Liver (tissue), 9 donors: ENCODE results near the gene ADAP1. TPM values are rescaled to one million over a fixed set of nuclear protein-coding genes. Genes with fewer than 3 reads are reported as not detected.
"Not testable (repeated sequence)": the region's sequence is repeated elsewhere in the genome, so short reads cannot be mapped to it uniquely, and the experiment has no call there.

Source experiments
- DNase-seq: peaks from one replicate; pipeline ENCODE4 v3.0.0-alpha.2; 2017; ENCODE audit warnings: low spot score
- H3K27ac ChIP-seq, 2 donors: one replicate each; pipeline ENCODE4 v1.7.0; 2013; ENCODE audit warnings: inconsistent platforms in 2 of 2, low read length in 2 of 2, control low read depth in 1 of 2, low read depth in 1 of 2, mild to moderate bottlenecking in 1 of 2
- H3K27me3 ChIP-seq, 4 donors: one replicate each; pipeline versions ENCODE4 v1.6.1 to v1.7.0; 2013; ENCODE audit warnings: low read length in 3 of 4, inconsistent platforms in 1 of 4, mild to moderate bottlenecking in 1 of 4, moderate library complexity in 1 of 4; ENCODE audit not compliant: control insufficient read depth in 4 of 4, insufficient read depth in 4 of 4
- H3K36me3 ChIP-seq, 4 donors: one replicate each; pipeline versions ENCODE4 v1.6.1 to v1.7.0; 2013; ENCODE audit warnings: low read length in 3 of 4, mild to moderate bottlenecking in 3 of 4, low read depth in 1 of 4, moderate library complexity in 1 of 4; ENCODE audit not compliant: control insufficient read depth in 4 of 4, insufficient read depth in 3 of 4
- H3K4me1 ChIP-seq, 4 donors: one replicate each; pipeline versions ENCODE4 v1.6.1 to v1.7.0; 2013; ENCODE audit warnings: low read length in 3 of 4, mild to moderate bottlenecking in 3 of 4, moderate library complexity in 1 of 4; ENCODE audit not compliant: control insufficient read depth in 4 of 4, insufficient read depth in 4 of 4
- H3K4me3 ChIP-seq, 3 donors: one replicate each; pipeline versions ENCODE4 v1.6.1 to v1.7.0; 2013; ENCODE audit warnings: low read length in 3 of 3, control low read depth in 1 of 3, low read depth in 1 of 3, mild to moderate bottlenecking in 1 of 3
- H3K9ac ChIP-seq, 2 donors: one replicate each; pipeline ENCODE4 v1.7.0; 2013; ENCODE audit warnings: low read length in 2 of 2, mild to moderate bottlenecking in 2 of 2, moderate library complexity in 2 of 2, control low read depth in 1 of 2, low read depth in 1 of 2
- H3K9me3 ChIP-seq, 4 donors: one replicate each; pipeline versions ENCODE4 v1.6.1 to v1.7.0; 2013; ENCODE audit warnings: low read length in 3 of 4; ENCODE audit not compliant: control insufficient read depth in 4 of 4
- FOXA1 ChIP-seq: IDR thresholded peaks from 2 replicates; pipeline ENCODE4 v1.6.1; 2016; ENCODE audit warnings: antibody characterized with exemption
- FOXA2 ChIP-seq: IDR thresholded peaks from 2 replicates; pipeline ENCODE4 v1.6.1; 2016; ENCODE audit warnings: antibody characterized with exemption
- HNF4A ChIP-seq, 2 donors: conservative IDR thresholded peaks; 2 replicates each; pipeline ENCODE4 v1.6.1; 2016; ENCODE audit warnings: antibody characterized with exemption in 2 of 2, mild to moderate bottlenecking in 2 of 2
- JUND ChIP-seq, 2 donors: IDR thresholded peaks; 2 replicates each; pipeline ENCODE4 v1.6.1; 2016; ENCODE audit warnings: antibody characterized with exemption in 2 of 2
- NR2F2 ChIP-seq: IDR thresholded peaks from 2 replicates; pipeline ENCODE4 v1.6.1; 2016; ENCODE audit warnings: antibody characterized with exemption
- RAD21 ChIP-seq, 2 donors: IDR thresholded peaks; 2 replicates each; pipeline ENCODE4 v1.6.1; 2016; ENCODE audit warnings: antibody characterized with exemption in 2 of 2, mild to moderate bottlenecking in 2 of 2
- RXRA ChIP-seq, 2 donors: IDR thresholded peaks; 2 replicates each; pipeline ENCODE4 v1.6.1; 2017 to 2018; ENCODE audit warnings: antibody characterized with exemption in 2 of 2, mild to moderate bottlenecking in 1 of 2
- SP1 ChIP-seq: IDR thresholded peaks from 2 replicates; pipeline ENCODE4 v1.6.1; 2018; ENCODE audit warnings: antibody characterized with exemption, mild to moderate bottlenecking
- TAF1 ChIP-seq: conservative IDR thresholded peaks from 2 replicates; pipeline ENCODE4 v1.6.1; 2016; ENCODE audit warnings: antibody characterized with exemption, mild to moderate bottlenecking
- YY1 ChIP-seq: IDR thresholded peaks from 2 replicates; pipeline ENCODE4 v1.6.1; 2016; ENCODE audit warnings: antibody characterized with exemption, mild to moderate bottlenecking
- WGBS: extraction: QIAGEN DNeasy Blood & Tissue Kit; methylation state at CpG from one replicate; pipeline ENCODE4 v1.1.7; 2013; 5-methylcytosine and 5-hydroxymethylcytosine counted together
- polyA plus RNA-seq, 2 donors: library from polyadenylated mRNA; stranded (reverse) in 1 of 2; unstranded in 1 of 2; fragments of 200-250 nt in 1 of 2; fragments of >200 nt in 1 of 2; fragmentation: Nextera tagmentation in 1 of 2; extraction: Ambion mirVana in 1 of 2; gene quantifications; one replicate each; pipeline versions ENCODE4 v1.2.1 to v1.2.3, GENCODE V29; 2013 to 2015
- total RNA-seq, 2 donors: library from RNA; depleted of rRNA; stranded (reverse); fragments of >200 nt; gene quantifications; one replicate each; pipeline ENCODE4 v1.2.3, GENCODE V29; 2014
- TF ChIP-seq, protein P1 (sequence below): IDR thresholded peaks from 2 replicates; pipeline ENCODE4 v1.6.1; 2016; ENCODE audit warnings: antibody characterized with exemption
- TF ChIP-seq, protein P2 (sequence below): IDR thresholded peaks from 2 replicates; pipeline ENCODE4 v1.6.1; 2016; ENCODE audit warnings: antibody characterized with exemption
- TF ChIP-seq, protein P3 (sequence below): IDR thresholded peaks from 2 replicates; pipeline ENCODE4 v1.6.1; 2016; ENCODE audit warnings: antibody characterized with exemption, mild to moderate bottlenecking
- TF ChIP-seq, protein P4 (sequence below): IDR thresholded peaks from 2 replicates; pipeline ENCODE4 v1.6.1; 2016; ENCODE audit warnings: antibody characterized with exemption
- donor health status: healthy.
- donor health status: healthy.
- donor health status: healthy.
- donor health status: healthy.
- donor health status: healthy.

The ADAP1 gene
- total and polyA plus RNA-seq, 4 donors = 0.46 to 3.7 (median 2.7) TPM

DNA sequence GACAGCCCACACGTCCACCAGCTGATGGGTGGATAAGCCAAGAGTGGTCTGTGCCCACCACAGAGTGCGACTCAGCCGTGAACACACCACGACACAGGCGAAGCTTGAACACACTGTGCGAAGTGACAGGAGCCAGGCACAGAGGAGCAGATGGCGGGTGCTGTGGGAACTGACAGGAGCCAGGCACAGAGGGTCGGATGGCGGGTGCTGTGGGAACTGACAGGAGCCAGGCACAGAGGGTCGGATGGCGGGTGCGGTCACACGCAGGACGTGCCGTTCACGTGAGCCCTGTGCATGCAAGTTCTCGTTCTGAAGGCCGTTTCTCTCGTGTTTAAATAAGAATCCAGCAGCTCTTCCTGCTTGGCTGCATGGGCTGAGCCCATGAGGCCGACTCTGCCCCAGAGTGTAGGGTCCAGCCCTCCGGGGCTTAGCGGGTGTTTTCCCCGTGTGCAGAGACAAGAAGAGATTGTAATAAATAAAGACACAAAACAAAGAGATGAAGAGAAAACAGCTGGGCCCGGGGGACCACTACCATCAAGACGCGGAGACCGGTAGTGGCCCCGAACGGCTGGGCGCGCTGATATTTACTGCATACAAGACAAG lies 5.9 kb upstream of the ADAP1 start:
- no peak overlapping the region for H3K4me3 ChIP-seq
- H3K27me3 ChIP-seq = peaks cover 0 to 2% (median 0%) of the 10 kb centered on the region in 4 donors
- no peak for TF ChIP-seq YY1
- no peak for TF ChIP-seq TAF1
- TF ChIP-seq RXRA (IDR thresholded peaks at IDR 0.05) = no peak
- TF ChIP-seq, protein P1, sequence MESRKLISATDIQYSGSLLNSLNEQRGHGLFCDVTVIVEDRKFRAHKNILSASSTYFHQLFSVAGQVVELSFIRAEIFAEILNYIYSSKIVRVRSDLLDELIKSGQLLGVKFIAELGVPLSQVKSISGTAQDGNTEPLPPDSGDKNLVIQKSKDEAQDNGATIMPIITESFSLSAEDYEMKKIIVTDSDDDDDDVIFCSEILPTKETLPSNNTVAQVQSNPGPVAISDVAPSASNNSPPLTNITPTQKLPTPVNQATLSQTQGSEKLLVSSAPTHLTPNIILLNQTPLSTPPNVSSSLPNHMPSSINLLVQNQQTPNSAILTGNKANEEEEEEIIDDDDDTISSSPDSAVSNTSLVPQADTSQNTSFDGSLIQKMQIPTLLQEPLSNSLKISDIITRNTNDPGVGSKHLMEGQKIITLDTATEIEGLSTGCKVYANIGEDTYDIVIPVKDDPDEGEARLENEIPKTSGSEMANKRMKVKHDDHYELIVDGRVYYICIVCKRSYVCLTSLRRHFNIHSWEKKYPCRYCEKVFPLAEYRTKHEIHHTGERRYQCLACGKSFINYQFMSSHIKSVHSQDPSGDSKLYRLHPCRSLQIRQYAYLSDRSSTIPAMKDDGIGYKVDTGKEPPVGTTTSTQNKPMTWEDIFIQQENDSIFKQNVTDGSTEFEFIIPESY = no peak
- no peak for TF ChIP-seq HNF4A (conservative IDR thresholded peaks at IDR 0.05)
- TF ChIP-seq NR2F2 = no peak
- no peak for TF ChIP-seq RAD21 (IDR thresholded peaks at IDR 0.05)
- no peak for TF ChIP-seq FOXA2
- TF ChIP-seq, protein P2, sequence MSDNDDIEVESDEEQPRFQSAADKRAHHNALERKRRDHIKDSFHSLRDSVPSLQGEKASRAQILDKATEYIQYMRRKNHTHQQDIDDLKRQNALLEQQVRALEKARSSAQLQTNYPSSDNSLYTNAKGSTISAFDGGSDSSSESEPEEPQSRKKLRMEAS = no peak
- TF ChIP-seq, protein P3, sequence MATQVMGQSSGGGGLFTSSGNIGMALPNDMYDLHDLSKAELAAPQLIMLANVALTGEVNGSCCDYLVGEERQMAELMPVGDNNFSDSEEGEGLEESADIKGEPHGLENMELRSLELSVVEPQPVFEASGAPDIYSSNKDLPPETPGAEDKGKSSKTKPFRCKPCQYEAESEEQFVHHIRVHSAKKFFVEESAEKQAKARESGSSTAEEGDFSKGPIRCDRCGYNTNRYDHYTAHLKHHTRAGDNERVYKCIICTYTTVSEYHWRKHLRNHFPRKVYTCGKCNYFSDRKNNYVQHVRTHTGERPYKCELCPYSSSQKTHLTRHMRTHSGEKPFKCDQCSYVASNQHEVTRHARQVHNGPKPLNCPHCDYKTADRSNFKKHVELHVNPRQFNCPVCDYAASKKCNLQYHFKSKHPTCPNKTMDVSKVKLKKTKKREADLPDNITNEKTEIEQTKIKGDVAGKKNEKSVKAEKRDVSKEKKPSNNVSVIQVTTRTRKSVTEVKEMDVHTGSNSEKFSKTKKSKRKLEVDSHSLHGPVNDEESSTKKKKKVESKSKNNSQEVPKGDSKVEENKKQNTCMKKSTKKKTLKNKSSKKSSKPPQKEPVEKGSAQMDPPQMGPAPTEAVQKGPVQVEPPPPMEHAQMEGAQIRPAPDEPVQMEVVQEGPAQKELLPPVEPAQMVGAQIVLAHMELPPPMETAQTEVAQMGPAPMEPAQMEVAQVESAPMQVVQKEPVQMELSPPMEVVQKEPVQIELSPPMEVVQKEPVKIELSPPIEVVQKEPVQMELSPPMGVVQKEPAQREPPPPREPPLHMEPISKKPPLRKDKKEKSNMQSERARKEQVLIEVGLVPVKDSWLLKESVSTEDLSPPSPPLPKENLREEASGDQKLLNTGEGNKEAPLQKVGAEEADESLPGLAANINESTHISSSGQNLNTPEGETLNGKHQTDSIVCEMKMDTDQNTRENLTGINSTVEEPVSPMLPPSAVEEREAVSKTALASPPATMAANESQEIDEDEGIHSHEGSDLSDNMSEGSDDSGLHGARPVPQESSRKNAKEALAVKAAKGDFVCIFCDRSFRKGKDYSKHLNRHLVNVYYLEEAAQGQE = no peak
- TF ChIP-seq JUND (IDR thresholded peaks at IDR 0.05) = no peak
- TF ChIP-seq FOXA1 = no peak
- TF ChIP-seq, protein P4, sequence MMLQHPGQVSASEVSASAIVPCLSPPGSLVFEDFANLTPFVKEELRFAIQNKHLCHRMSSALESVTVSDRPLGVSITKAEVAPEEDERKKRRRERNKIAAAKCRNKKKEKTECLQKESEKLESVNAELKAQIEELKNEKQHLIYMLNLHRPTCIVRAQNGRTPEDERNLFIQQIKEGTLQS = no peak
- no peak for TF ChIP-seq SP1
- DNase-seq = no peak
- H3K36me3 ChIP-seq = no peaks in the 10 kb centered on the region
- no peaks in the 10 kb centered on the region for H3K9me3 ChIP-seq
- H3K4me1 ChIP-seq = peaks cover 0 to 7% (median 2%) of the 10 kb centered on the region in 4 donors
- no peak overlapping the region for H3K27ac ChIP-seq
- WGBS = 79% methylated on average over 31 of the region's 31 CpGs
- H3K9ac ChIP-seq = no peak overlapping the region

DNA sequence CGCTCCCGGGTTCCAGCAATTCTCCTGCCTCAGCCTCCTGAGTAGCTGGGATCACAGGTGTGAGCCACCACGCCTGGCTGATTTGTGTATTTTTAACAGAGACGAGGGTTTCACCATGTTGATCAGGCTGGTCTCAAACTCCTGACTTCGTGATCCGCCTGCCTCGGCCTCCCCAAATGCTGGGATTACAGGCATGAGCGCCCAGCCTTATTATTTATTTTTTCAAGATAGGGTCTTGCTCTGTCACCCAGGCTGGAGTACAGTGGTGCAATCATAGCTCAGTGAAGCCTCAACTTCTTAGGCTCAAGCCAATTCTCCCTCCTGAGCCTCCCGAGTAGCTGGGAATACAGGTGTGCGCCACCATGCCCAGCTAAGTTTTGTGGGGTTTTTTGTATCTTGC lies 5.3 kb upstream of the ADAP1 start:
- not testable (repeated sequence) for DNase-seq, H3K27me3 ChIP-seq, H3K9me3 ChIP-seq, H3K27ac ChIP-seq, H3K4me3 ChIP-seq, H3K9ac ChIP-seq, H3K36me3 ChIP-seq, H3K4me1 ChIP-seq
- 94% methylated on average over 10 of the region's 10 CpGs for WGBS
